HepG2 (cell line): ENCODE results near the gene HNRNPR. TPM values are rescaled to one million over a fixed set of nuclear protein-coding genes. Genes with fewer than 3 reads are reported as not detected.

ENCODE experiments used
- ARNT2 ChIP-seq: sonication (generic); formaldehyde crosslinking; IDR thresholded peaks from 2 replicates; pipeline ENCODE4 v1.8.0; 2022; ENCODE audit warnings: mild to moderate bottlenecking, low read depth, missing genetic modification reagents, moderate library complexity
- BRD4 ChIP-seq: sonication (generic); formaldehyde crosslinking; IDR thresholded peaks from 2 replicates; pipeline ENCODE4 v1.4.0; 2020; ENCODE audit warnings: missing genetic modification reagents
- ETV6 ChIP-seq: sonication (generic); formaldehyde crosslinking; conservative IDR thresholded peaks from 2 replicates; pipeline ENCODE4 v1.4.0; 2020; ENCODE audit warnings: missing genetic modification reagents
- FOXM1 ChIP-seq: sonication (generic); formaldehyde crosslinking; IDR thresholded peaks from 2 replicates; pipeline ENCODE4 v1.5.0; 2020; ENCODE audit warnings: missing genetic modification reagents
- HOXA5 ChIP-seq: sonication (generic); formaldehyde crosslinking; IDR thresholded peaks from 2 replicates; pipeline ENCODE4 v1.4.0; 2020; ENCODE audit warnings: missing genetic modification reagents
- MAFF ChIP-seq: IDR thresholded peaks from 2 replicates; pipeline ENCODE4 v1.6.1; 2011; ENCODE audit warnings: low read depth, low read length, improper control_type of control experiment
- RAD51 ChIP-seq: fragments of 450-650 bp; IDR thresholded peaks from 2 replicates; pipeline ENCODE4 v1.6.1; 2016; ENCODE audit warnings: borderline replicate concordance
- SMC3 ChIP-seq: IDR thresholded peaks from 2 replicates; pipeline ENCODE4 v1.6.1; 2011; ENCODE audit warnings: low read length, improper control_type of control experiment
- ZFP90 ChIP-seq: sonication (generic); formaldehyde crosslinking; IDR thresholded peaks from 2 replicates; pipeline ENCODE4 v1.8.0; 2022; ENCODE audit warnings: missing genetic modification reagents, mild to moderate bottlenecking, inconsistent platforms, borderline replicate concordance
- ZNF431 ChIP-seq: sonication (generic); formaldehyde crosslinking; IDR thresholded peaks from 2 replicates; pipeline ENCODE4 v1.9.0; 2022; ENCODE audit warnings: missing genetic modification reagents, low read depth, mild to moderate bottlenecking, borderline replicate concordance
- polyA plus RNA-seq, 8 experiments: library from polyadenylated mRNA; depleted of rRNA in 3 of 8; stranded (reverse) in 7 of 8; unstranded in 1 of 8; fragments of >200 nt; fragmentation: Illumina TruSeq in 4 of 8; extraction: Trizol in 4 of 8; gene quantifications; 2 replicates each; pipeline versions ENCODE4 v1.2.1 to v1.2.3, GENCODE V29; 2011 to 2016; ENCODE audit warnings: low read depth in 4 of 8, missing spikeins in 1 of 8, mixed read lengths in 1 of 8; ENCODE audit not compliant: insufficient read depth in 1 of 8
- total RNA-seq, 5 experiments: library from RNA; depleted of rRNA; stranded (reverse); fragments of >200 nt; fragmentation: Illumina TruSeq; extraction: Trizol; gene quantifications; 2 replicates each; pipeline ENCODE4 v1.2.3, GENCODE V29; 2016; ENCODE audit warnings: low read depth in 1 of 5
- TF ChIP-seq, protein P1 (sequence below), 2 experiments: sonication (generic) in 1 of 2; formaldehyde crosslinking in 1 of 2; IDR thresholded peaks; 2 replicates each; pipeline versions ENCODE4 v1.4.0 to v1.6.1; 2018 to 2020; ENCODE audit warnings: missing genetic modification reagents in 2 of 2, borderline replicate concordance in 1 of 2, low read depth in 1 of 2, mild to moderate bottlenecking in 1 of 2, missing biosample characterization in 1 of 2
- TF ChIP-seq, protein P2 (sequence below): sonication (generic); formaldehyde crosslinking; IDR thresholded peaks from 2 replicates; pipeline ENCODE4 v1.9.0; 2021; ENCODE audit warnings: missing genetic modification reagents, borderline replicate concordance
- TF ChIP-seq, protein P3 (sequence below): sonication (generic); formaldehyde crosslinking; IDR thresholded peaks from 2 replicates; pipeline ENCODE4 v1.4.0; 2020; ENCODE audit warnings: missing genetic modification reagents, borderline replicate concordance
- TF ChIP-seq, protein P4 (sequence below): IDR thresholded peaks from 2 replicates; pipeline ENCODE4 v1.6.1; 2018; ENCODE audit warnings: missing genetic modification reagents, mild to moderate bottlenecking, missing compliant biosample characterization
- TF ChIP-seq, protein P5 (sequence below): sonication (generic); formaldehyde crosslinking; IDR thresholded peaks from 2 replicates; pipeline ENCODE4 v1.4.0; 2020; ENCODE audit warnings: missing genetic modification reagents

The HNRNPR gene
- total and polyA plus RNA-seq, 2 of the 13 experiments (the other 11 are each of a cell fraction or from before 2014, with no cell fraction given), result 133 to 216 TPM

DNA sequence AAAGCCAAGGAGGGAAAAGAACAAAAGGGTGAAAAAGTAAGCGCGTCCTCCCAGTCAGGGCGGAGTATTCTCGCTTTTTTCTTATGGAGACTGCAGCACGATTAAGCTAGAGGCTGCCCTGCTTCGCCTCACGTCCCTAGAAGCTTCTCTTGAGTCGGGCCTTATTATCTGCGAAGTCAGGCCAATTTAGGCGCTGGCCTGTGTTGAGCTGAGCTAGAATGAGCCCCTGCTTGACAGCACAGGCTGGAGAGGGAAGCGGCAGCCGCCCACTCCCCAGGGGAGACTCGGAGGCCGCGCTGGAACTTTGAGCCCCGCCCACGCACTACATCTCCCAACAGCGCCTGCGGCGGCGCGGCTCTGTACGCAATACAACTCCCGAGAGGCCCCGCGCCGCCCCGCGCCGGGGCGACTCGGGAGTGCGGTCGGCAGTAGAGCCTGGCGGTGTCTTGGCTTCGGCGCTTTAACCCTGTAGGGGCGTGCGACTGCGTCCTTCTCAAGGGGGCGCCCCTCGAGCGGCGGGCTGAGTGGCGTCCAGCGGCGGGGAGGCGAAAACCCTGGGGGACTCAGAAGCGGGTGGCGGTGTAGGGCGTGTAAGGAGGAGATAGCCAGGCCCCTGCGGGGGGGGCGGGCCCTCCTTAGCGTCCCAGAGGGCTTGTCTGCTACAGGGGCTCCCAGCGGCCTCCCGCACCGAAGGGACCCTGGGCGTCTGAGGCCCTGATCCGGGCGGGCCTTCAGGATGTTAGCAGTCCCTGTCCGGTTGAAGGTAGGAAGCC lies 24.7 kb upstream of the HNRNPR start (continued):
- TF ChIP-seq, protein P1, sequence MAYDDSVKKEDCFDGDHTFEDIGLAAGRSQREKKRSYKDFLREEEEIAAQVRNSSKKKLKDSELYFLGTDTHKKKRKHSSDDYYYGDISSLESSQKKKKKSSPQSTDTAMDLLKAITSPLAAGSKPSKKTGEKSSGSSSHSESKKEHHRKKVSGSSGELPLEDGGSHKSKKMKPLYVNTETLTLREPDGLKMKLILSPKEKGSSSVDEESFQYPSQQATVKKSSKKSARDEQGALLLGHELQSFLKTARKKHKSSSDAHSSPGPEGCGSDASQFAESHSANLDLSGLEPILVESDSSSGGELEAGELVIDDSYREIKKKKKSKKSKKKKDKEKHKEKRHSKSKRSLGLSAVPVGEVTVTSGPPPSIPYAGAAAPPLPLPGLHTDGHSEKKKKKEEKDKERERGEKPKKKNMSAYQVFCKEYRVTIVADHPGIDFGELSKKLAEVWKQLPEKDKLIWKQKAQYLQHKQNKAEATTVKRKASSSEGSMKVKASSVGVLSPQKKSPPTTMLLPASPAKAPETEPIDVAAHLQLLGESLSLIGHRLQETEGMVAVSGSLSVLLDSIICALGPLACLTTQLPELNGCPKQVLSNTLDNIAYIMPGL (CRISPR knock-in tag; IDR thresholded peaks at IDR 0.05; ENCODE audit: borderline replicate concordance in 1 of 2, low read depth in 1 of 2), result peak in 1 of 2 experiments; percentile 89; a peak in 2 of 4 replicates
- TF ChIP-seq ZNF431 (CRISPR knock-in tag) (peak; percentile 72; the same call in 1 of the 2 replicates), ETV6 (CRISPR knock-in tag) (no peak), ZFP90 (CRISPR knock-in tag) (0 out of 2 replicates have a peak, but pooled peaks have one; percentile 44), HOXA5 (CRISPR knock-in tag) (no peak; the same call in 1 of the 2 replicates), RAD51 (no peak), FOXM1 (CRISPR knock-in tag) (no peak), SMC3 (no peak), BRD4 (CRISPR knock-in tag) (no peak), MAFF (no peak), ARNT2 (peak; percentile 77; the same call in 1 of the 2 replicates)
- TF ChIP-seq, protein P2, sequence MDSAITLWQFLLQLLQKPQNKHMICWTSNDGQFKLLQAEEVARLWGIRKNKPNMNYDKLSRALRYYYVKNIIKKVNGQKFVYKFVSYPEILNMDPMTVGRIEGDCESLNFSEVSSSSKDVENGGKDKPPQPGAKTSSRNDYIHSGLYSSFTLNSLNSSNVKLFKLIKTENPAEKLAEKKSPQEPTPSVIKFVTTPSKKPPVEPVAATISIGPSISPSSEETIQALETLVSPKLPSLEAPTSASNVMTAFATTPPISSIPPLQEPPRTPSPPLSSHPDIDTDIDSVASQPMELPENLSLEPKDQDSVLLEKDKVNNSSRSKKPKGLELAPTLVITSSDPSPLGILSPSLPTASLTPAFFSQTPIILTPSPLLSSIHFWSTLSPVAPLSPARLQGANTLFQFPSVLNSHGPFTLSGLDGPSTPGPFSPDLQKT (CRISPR knock-in tag), result no peak
- TF ChIP-seq, protein P3, sequence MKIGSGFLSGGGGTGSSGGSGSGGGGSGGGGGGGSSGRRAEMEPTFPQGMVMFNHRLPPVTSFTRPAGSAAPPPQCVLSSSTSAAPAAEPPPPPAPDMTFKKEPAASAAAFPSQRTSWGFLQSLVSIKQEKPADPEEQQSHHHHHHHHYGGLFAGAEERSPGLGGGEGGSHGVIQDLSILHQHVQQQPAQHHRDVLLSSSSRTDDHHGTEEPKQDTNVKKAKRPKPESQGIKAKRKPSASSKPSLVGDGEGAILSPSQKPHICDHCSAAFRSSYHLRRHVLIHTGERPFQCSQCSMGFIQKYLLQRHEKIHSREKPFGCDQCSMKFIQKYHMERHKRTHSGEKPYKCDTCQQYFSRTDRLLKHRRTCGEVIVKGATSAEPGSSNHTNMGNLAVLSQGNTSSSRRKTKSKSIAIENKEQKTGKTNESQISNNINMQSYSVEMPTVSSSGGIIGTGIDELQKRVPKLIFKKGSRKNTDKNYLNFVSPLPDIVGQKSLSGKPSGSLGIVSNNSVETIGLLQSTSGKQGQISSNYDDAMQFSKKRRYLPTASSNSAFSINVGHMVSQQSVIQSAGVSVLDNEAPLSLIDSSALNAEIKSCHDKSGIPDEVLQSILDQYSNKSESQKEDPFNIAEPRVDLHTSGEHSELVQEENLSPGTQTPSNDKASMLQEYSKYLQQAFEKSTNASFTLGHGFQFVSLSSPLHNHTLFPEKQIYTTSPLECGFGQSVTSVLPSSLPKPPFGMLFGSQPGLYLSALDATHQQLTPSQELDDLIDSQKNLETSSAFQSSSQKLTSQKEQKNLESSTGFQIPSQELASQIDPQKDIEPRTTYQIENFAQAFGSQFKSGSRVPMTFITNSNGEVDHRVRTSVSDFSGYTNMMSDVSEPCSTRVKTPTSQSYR (CRISPR knock-in tag), result no peak
- TF ChIP-seq, protein P4, sequence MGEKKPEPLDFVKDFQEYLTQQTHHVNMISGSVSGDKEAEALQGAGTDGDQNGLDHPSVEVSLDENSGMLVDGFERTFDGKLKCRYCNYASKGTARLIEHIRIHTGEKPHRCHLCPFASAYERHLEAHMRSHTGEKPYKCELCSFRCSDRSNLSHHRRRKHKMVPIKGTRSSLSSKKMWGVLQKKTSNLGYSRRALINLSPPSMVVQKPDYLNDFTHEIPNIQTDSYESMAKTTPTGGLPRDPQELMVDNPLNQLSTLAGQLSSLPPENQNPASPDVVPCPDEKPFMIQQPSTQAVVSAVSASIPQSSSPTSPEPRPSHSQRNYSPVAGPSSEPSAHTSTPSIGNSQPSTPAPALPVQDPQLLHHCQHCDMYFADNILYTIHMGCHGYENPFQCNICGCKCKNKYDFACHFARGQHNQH (CRISPR knock-in tag), result peak; percentile 31; the same call in 1 of the 2 replicates
- TF ChIP-seq, protein P5, sequence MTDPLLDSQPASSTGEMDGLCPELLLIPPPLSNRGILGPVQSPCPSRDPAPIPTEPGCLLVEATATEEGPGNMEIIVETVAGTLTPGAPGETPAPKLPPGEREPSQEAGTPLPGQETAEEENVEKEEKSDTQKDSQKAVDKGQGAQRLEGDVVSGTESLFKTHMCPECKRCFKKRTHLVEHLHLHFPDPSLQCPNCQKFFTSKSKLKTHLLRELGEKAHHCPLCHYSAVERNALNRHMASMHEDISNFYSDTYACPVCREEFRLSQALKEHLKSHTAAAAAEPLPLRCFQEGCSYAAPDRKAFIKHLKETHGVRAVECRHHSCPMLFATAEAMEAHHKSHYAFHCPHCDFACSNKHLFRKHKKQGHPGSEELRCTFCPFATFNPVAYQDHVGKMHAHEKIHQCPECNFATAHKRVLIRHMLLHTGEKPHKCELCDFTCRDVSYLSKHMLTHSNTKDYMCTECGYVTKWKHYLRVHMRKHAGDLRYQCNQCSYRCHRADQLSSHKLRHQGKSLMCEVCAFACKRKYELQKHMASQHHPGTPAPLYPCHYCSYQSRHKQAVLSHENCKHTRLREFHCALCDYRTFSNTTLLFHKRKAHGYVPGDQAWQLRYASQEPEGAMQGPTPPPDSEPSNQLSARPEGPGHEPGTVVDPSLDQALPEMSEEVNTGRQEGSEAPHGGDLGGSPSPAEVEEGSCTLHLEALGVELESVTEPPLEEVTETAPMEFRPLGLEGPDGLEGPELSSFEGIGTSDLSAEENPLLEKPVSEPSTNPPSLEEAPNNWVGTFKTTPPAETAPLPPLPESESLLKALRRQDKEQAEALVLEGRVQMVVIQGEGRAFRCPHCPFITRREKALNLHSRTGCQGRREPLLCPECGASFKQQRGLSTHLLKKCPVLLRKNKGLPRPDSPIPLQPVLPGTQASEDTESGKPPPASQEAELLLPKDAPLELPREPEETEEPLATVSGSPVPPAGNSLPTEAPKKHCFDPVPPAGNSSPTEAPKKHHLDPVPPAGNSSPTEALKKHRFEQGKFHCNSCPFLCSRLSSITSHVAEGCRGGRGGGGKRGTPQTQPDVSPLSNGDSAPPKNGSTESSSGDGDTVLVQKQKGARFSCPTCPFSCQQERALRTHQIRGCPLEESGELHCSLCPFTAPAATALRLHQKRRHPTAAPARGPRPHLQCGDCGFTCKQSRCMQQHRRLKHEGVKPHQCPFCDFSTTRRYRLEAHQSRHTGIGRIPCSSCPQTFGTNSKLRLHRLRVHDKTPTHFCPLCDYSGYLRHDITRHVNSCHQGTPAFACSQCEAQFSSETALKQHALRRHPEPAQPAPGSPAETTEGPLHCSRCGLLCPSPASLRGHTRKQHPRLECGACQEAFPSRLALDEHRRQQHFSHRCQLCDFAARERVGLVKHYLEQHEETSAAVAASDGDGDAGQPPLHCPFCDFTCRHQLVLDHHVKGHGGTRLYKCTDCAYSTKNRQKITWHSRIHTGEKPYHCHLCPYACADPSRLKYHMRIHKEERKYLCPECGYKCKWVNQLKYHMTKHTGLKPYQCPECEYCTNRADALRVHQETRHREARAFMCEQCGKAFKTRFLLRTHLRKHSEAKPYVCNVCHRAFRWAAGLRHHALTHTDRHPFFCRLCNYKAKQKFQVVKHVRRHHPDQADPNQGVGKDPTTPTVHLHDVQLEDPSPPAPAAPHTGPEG (CRISPR knock-in tag), result no peak
